NCI-H2107 (cell line): Measurements from ENCODE around the gene ZNF761.
"Not testable (repeated sequence)": the region's sequence is repeated elsewhere in the genome, so short reads cannot be mapped to it uniquely, and the experiment has no call there.

Source experiments
- DNase-seq: peaks from one replicate; lab custom pipeline; 2025; lab: John Stamatoyannopoulos, UW

The ZNF761 gene

GRCh38 chr19:53460131-53460721, 28.4 kb downstream of the ZNF761 start:
- DNase-seq = not testable (repeated sequence)

DNA sequence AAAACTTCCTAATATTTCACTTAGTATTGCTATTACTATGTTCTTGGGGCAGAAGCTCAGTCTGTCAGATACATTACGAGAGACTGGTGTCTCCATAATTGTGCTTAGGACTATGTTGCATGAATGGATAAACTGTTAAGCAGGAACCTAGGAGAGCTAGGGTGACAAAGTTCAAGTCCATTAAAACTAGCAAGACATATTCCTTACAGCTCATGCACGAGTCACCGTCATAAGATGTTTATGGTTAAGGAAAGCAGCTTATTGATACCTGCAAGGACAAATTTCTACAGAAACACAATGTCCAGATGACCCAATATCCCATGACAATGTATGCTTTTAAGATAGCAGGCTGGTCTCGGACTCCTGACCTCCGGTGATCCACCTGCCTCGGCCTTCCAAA, 30.1 kb downstream of the ZNF761 start:
- DNase-seq = no peak

DNA sequence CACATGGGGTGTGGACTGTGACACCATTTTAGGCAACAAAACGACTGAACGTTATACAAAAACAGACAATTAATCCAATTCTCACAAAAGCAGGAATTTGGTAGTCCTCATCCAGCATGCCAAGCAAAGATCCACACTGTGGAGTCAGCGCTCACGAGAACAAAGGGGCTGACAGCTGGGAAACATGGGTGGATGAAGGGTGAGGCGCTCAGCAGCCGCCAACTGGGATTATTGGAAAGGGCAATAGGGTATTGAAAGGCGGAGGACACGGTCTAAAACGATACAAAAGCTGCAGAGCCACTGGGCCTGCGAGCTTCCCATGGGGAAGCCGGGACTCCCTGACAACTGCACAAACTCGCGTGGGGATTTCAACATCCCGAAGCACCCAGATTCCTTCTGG, 31.1 kb downstream of the ZNF761 start:
- no peak for DNase-seq

DNA sequence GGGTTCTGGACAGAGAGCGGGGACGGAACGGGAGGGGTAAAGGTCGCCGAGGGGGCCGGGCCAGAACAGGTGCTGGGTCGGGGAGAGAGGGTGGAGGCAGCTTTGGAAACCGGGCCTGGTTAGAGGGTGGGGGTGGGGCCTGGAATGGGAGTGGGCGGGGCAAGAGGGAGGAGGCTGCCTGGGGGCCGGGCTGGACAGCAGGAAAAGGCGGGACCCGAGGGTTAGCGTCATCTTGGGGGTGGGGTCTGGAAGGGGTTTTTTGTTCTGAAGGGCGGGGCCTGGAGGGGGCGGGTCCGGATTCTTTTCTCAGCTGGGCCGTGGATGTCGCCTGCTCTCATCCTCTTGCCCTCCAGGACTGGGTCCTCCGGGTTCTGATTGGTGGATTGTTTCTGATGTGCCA, 31.5 kb downstream of the ZNF761 start:
- no peak for DNase-seq

- DNase-seq = no peak
These were observed 35.1 kb downstream of the ZNF761 start for GRCh38 chr19:53466726-53467484.

DNA sequence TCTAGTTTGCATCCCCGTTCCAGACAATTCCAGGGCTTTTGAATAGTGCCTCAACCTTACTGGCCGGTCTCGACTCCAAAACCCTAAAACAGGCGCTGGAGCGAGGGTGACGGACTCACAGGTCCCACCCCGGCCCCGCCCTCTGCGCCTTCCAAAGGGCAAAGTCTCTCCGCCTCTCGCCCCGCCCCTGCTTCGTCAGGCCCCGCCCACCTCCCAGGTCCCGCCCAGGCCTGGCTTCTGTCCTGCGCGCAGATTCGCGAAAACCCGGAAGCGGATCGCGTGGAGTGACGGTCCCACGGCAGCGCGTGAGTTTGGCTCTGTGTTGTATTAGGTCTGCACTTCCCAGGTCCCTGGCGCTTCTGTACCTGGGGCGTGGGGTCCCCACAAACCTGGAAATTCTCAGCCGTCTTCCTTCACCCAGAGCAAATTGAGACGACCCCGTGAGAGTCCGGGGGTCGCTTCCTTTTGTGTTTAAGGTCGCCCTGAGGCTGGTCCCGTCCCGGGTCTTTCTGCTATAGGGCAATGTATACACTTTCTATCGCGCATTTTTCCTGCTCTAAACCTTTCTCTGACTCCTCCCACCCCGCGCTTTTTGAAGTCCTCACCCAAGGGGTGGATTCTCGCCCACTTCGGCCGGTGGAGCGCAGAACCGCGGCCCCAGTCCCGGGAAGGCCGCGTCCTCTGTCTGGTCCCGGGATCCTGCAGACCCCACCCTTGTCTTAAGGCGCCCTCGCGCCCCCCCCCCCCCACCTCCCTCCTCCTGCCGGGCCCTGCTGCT, 35.9 kb downstream of the ZNF761 start, which contains the start of gene ZNF813:
TSS of gene ZNF813 (plus strand) at position 249 of the 778 bp plus-strand sequence. CDS start 16,090 bp downstream, outside the sequence.
- peak; percentile 15 for DNase-seq

- DNase-seq = not testable (repeated sequence)
These were observed 36.8 kb downstream of the ZNF761 start for GRCh38 chr19:53468628-53469027.

DNA sequence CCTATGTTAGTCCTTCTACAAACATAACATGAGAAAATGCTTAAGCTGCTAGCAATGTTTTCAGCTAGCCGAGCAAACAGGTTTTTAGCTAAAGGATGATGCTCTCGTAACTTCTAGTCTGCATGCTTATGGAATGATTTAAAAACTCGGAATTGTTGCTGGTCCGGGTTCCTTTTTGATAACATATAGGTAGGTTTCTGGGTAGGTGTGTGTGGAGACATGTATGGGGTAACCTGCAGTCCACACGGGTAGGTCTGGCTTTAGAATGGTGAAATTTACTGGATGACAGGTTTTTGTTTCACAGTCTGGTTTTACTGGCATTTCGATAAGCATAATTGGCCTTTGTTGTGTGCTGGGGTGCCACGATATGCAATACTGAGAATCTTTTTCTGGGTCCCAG, 40.1 kb downstream of the ZNF761 start:
- no peak for DNase-seq

DNA sequence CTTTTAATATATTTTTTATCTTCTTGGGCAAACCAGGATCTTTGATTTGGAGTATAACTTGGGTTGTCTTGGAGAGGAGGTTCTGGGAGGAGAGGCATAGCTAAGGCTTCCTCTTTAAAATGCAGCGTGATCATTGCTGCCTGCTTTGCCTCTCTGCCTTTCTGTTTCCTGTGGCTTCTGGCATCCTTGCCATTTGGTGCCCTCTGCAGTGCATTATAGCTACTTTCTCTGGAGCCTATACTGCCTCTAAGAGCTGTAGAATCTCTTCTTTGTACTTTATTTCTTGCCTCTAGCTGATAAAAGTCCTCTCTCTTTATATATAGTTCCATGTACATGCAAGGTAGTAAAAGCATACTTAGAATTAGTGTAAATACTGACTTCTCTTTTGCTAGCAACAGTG, 43.0 kb downstream of the ZNF761 start:
- DNase-seq = not testable (repeated sequence)

DNA sequence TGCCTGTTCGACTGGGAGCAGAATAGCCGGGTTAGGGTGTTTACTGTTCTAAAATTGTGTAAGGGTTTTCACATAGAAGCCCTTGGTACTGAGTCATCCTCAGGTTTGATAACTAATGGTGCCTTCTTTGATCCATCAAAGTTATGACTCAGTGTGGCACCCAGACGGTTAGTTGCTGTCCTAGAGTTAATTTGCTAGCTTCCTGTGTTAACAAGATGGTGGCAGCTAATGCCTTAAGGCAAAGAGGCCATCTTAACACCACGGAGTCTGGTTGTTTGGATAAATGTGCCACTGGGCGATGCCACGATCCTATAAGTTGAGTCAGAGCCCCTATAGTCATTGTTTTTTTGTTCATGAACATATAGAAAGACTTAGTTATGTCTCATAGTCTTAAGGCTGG, 43.7 kb downstream of the ZNF761 start:
- DNase-seq = not testable (repeated sequence)

GRCh38 chr19:53483751-53484150, 52.0 kb downstream of the ZNF761 start:
- DNase-seq = not testable (repeated sequence)

DNA sequence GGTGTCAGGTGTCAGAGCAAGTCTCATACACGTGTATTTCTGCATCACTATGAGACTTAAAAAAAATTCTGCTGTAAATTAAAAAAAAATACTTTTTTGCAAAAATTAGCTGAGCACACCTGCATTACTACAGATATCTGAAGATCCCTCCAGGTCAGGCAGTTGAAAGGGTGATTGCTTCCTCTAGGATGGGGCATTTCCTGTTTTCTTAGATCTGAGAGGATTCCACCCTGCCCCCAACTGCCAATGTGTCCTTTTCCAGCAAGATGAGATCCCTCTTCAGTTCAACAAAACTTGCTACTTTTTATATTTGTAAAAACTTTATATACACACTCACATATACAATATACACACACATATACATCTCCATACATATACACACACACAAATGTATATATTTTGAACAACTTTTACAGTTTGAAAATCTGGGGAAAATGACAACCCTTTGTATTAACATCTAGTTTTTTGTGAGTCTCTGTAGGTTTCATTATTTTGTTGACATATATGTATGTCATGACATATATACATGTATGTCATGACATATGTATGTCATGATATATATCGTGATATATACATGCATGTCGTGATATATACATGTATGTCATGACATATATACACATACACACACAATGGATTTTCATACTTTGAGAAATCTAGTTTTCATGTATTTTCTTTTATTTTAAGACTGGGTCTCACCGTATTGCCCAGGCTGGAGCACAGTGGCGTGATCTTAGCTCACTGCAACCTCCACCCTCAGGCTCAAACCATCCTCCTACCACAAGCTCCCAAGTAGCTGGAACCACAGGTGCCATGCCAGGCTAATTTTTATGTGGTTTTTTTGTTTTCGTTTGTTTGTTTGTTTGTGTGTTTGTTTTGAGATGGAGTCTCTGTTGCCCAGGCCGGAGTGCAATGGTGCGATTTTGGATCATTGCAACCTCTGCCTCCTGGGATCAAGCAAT, 53.5 kb downstream of the ZNF761 start:
- DNase-seq = no peak

- no peak for DNase-seq
These were observed 60.4 kb downstream of the ZNF761 start for GRCh38 chr19:53492153-53492552.

DNA sequence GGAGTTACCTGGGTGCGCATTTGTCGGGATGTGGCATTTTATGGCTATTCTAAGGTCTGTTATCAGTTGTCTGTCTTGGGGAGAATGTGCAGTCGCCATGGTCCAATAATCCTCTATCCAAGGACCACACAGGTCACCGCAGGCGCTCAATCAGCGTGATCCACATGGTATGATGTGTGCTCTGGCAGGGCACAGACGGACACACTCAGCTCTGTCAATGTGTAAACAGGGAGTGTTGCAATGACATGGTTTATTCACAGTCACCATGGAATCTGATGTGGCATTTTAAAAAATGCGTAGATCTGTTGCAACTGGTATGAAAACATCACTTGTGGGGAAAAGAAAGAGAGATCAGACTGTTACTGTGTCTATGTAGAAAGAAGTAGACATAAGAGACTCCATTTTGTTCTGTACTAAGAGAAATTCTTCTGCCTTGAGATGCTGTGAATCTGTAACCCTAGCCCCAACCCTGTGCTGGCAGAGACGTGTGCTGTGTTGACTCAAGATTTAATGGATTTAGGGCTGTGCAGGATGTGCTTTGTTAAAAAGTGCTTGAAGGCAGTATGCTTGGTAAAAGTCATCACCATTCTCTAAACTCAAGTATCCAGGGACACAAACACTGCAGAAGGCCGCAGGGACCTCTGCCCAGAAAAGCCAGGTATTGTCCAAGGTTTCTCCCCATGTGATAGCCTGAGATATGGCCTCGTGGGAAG, 65.7 kb downstream of the ZNF761 start:
- not testable (repeated sequence) for DNase-seq

DNA sequence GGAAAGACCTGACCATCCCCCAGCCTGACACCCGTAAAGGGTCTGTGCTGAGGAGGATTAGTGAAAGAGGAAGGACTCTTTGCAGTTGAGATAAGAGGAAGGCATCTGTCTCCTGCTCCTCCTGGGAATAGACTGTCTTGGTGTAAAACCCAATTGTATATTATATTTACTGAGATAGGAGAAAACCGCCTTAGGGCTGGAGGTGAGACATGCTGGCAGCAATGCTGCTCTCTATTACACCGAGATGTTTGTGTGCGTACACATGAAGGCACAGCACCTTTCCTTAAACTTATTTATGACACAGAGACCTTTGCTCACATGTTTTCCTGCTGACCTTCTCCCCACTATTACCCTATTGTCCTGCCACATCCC, 66.2 kb downstream of the ZNF761 start:
- DNase-seq = not testable (repeated sequence)

DNA sequence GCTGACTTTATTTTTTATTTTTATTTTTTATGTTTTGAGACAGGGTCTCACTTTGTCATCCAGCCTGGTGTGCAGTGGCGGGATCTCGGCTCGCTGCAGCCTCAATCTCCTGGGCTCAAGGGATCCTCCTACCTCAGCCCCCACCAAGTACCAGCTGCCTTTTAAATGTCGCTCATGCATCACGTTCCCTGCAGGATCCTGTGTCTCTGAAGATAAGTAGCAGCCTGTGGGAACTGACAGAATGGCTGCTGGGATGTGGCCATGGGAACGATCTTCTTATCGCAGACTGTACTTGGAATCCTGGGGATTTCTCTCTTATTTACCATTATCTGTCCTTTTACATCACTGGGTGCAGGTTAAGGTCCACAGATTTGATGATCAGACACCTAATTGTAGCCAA, 71.4 kb downstream of the ZNF761 start:
- not testable (repeated sequence) for DNase-seq

DNA sequence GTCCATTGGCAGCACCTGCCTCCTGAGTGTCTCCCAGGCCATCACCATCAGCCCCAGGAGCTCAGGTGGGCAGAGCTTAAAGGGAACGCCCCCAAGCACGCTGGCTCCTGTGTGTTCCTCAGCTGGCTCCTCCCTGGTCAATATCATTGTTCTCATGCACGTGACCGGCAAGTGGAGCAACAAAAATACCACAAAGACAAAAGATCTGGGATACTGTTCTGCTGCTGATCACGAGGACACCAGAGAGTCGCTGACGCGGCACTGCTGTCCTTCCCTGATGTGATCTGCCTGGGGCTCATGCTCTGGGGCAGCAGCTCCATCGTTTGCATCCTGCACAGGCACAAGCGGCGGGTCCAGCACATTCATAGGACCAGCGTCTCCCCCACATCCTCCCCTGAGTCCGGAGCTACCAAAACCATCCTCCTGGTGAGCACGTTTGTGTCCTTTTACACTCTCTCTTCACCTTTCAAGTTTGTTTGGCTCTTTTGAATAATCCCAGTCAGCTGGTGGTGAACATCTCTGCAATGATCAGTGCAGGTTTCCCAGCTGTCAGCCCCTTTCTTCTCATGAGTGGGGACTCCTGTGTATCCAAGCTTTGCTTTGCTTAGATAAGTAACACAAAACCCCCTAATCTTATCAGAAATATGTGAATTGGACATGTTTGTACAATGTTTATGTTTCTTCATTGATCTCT, 72.0 kb downstream of the ZNF761 start:
- DNase-seq = not testable (repeated sequence)

GRCh38 chr19:53504365-53504703, 72.5 kb downstream of the ZNF761 start:
- DNase-seq = not testable (repeated sequence)

GRCh38 chr19:53504885-53505284, 73.1 kb downstream of the ZNF761 start:
- no peak for DNase-seq

- no peak for DNase-seq
These were observed 74.9 kb downstream of the ZNF761 start for GRCh38 chr19:53506728-53507127.
